ENCODE results near the gene DLX3. TPM values are rescaled to one million over a fixed set of nuclear protein-coding genes. Genes with fewer than 3 reads are reported as not detected.

DLX3 gene
- polyA plus RNA-seq, 1 donor from 2014 or later, result not detected

DNA sequence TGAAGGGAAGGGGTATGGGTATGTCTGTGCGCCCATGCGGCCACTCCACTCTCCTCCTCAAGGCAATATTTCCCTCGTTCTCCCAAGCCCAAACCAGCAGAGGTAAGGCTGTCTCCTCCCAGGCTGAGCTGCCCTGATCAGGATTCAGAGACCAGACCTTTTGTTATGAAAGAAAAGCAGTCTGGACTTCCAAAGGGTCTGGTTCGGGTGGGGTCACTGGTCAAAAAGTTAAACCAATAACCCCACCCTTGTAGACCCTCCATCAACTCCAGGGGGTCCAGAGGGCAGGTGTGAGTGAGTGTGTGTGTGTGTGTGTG, 31.8 kb downstream of the DLX3 start:
- no peak overlapping the region for H3K27ac ChIP-seq (ENCODE audit: low read length)
- peaks cover 66% of the 10 kb centered on the region for H3K27me3 ChIP-seq (ENCODE audit: insufficient read depth, low read depth, low read length)
- no peak overlapping the region for H3K9ac ChIP-seq (ENCODE audit: low read length)
- no peaks in the 10 kb centered on the region for H3K9me2 ChIP-seq (ENCODE audit: insufficient read depth, low read length)
- H3F3A ChIP-seq (ENCODE audit: insufficient read depth, low read length, poor library complexity, severe bottlenecking), result no peaks in the 10 kb centered on the region
- TF ChIP-seq MXI1 (conservative IDR thresholded peaks at IDR 0.05; ENCODE audit: poor library complexity, severe bottlenecking) (no peak), CTCF (IDR thresholded peaks at IDR 0.05; ENCODE audit: poor library complexity, severe bottlenecking) (no peak), SMC3 (conservative IDR thresholded peaks at IDR 0.05; ENCODE audit: poor library complexity) (no peak), TAF1 (IDR thresholded peaks at IDR 0.05; ENCODE audit: low read depth) (no peak), POLR2AphosphoS5 (IDR thresholded peaks at IDR 0.05) (no peak), RAD21 (conservative IDR thresholded peaks at IDR 0.05) (no peak)
- no peak overlapping the region for H3K4me2 ChIP-seq (ENCODE audit: low read length)
- H3K36me3 ChIP-seq (ENCODE audit: insufficient read depth, low read length), result no peaks in the 10 kb centered on the region
- H3K79me2 ChIP-seq (replicated peaks; ENCODE audit: insufficient read depth, low read length), result no peaks in the 10 kb centered on the region
- H4K20me1 ChIP-seq (ENCODE audit: insufficient read depth), result no peaks in the 10 kb centered on the region
- H3K4me3 ChIP-seq (ENCODE audit: low read length), result no peak overlapping the region
- no peak overlapping the region for H2AFZ ChIP-seq (ENCODE audit: low read depth, low read length)
- no peaks in the 10 kb centered on the region for H3K9me3 ChIP-seq (ENCODE audit: low read length)

DNA sequence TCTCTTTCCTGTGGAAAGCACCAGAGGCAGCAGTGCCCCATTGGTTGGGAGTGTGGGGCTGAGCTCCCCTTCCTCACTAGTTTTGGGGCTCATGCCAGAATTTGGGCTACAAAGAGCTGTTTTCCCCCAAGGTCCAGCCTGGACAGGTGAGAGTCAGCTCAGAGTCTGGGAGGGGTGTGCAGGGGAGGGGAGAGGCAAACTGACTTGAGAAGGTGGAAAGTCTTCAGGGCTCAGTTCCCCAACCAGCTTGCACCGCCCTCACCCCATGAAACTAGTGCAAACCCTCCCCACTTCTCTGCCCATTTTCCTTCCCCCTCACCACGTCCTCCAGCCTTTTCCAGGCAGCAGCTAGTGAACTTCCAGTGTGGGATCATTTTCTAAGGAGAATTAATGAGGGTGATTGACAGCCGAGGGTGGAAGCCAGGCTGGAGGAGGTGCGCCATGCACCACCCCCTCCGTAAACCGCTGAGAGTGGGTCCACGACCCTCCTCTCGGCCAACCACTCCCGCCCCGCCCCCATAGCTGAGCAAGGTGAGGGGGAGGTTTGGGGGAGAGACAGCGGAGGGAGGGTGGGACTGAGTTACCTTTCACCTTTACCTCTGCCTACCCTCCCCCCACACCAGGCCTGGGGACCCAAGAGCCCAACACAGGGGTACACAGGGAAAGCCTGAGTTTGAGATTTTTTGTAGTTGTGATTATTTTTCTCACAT, 32.3 kb downstream of the DLX3 start:
- no peak overlapping the region for H3K27ac ChIP-seq (ENCODE audit: low read length)
- H3K4me2 ChIP-seq (ENCODE audit: low read length), result no peak overlapping the region
- H3F3A ChIP-seq (ENCODE audit: insufficient read depth, low read length, poor library complexity, severe bottlenecking), result no peaks in the 10 kb centered on the region
- no peaks in the 10 kb centered on the region for H3K79me2 ChIP-seq (replicated peaks; ENCODE audit: insufficient read depth, low read length)
- TF ChIP-seq RAD21 (conservative IDR thresholded peaks at IDR 0.05), result no peak
- TF ChIP-seq MXI1 (conservative IDR thresholded peaks at IDR 0.05; ENCODE audit: poor library complexity, severe bottlenecking), result no peak
- TF ChIP-seq REST (IDR thresholded peaks at IDR 0.05; ENCODE audit: borderline replicate concordance), result no peak
- no peak for TF ChIP-seq TAF1 (IDR thresholded peaks at IDR 0.05; ENCODE audit: low read depth)
- TF ChIP-seq SMC3 (conservative IDR thresholded peaks at IDR 0.05; ENCODE audit: poor library complexity), result no peak
- no peak for TF ChIP-seq POLR2AphosphoS5 (IDR thresholded peaks at IDR 0.05)
- TF ChIP-seq CTCF (IDR thresholded peaks at IDR 0.05; ENCODE audit: poor library complexity, severe bottlenecking), result no peak
- no peak for TF ChIP-seq EZH2 (IDR thresholded peaks at IDR 0.05; ENCODE audit: borderline replicate concordance, insufficient read depth, low read length, poor library complexity, severe bottlenecking)
- no peak for TF ChIP-seq EP300 (conservative IDR thresholded peaks at IDR 0.05; ENCODE audit: poor library complexity, severe bottlenecking)
- no peak overlapping the region for H2AFZ ChIP-seq (ENCODE audit: low read depth, low read length)
- H3K4me3 ChIP-seq (ENCODE audit: low read length), result no peak overlapping the region
- no peaks in the 10 kb centered on the region for H4K20me1 ChIP-seq (ENCODE audit: insufficient read depth)
- H3K9ac ChIP-seq (ENCODE audit: low read length), result no peak overlapping the region
- no peaks in the 10 kb centered on the region for H3K36me3 ChIP-seq (ENCODE audit: insufficient read depth, low read length)
- H3K9me2 ChIP-seq (ENCODE audit: insufficient read depth, low read length), result no peaks in the 10 kb centered on the region
- H3K9me3 ChIP-seq (ENCODE audit: low read length), result no peaks in the 10 kb centered on the region
- peaks cover 61% of the 10 kb centered on the region for H3K27me3 ChIP-seq (ENCODE audit: insufficient read depth, low read depth, low read length)

All from neural cell (in vitro differentiated cells).